ENCODE data around the gene ALDH1A1.

GRCh38 chr9:72858089-72858912 is 94.6 kb downstream of the ALDH1A1 start:
- TF ChIP-seq CTCF (IDR thresholded peaks at IDR 0.05; ENCODE audit: control extremely low read depth in 1 of 3, insufficient read depth in 1 of 3, low read depth in 1 of 3, low read length in 3 of 3), result no peak
- TF ChIP-seq TCF12 (IDR thresholded peaks at IDR 0.05; ENCODE audit: low read depth, low read length), result no peak
- TF ChIP-seq SP1 (IDR thresholded peaks at IDR 0.05; ENCODE audit: low read depth, low read length), result no peak
- no peak for TF ChIP-seq EZH2 (IDR thresholded peaks at IDR 0.05; ENCODE audit: low read depth, low read length, severe bottlenecking)
- no peak for TF ChIP-seq EP300 (IDR thresholded peaks at IDR 0.05; ENCODE audit: borderline replicate concordance in 1 of 2, low read depth in 2 of 2, low read length in 2 of 2)
- TF ChIP-seq TAF1 (IDR thresholded peaks at IDR 0.05; ENCODE audit: low read depth, low read length), result no peak
- no peak for TF ChIP-seq HDAC6 (IDR thresholded peaks at IDR 0.05; ENCODE audit: low read depth, low read length)
- TF ChIP-seq ZNF274 (IDR thresholded peaks at IDR 0.05; ENCODE audit: borderline replicate concordance, extremely low read depth, low read length), result no peak
- TF ChIP-seq EGR1 (IDR thresholded peaks at IDR 0.05; ENCODE audit: borderline replicate concordance, low read depth, low read length), result no peak

Measured in H1 (cell line).